ENCODE results near the gene HMGN1. TPM values are rescaled to one million over a fixed set of nuclear protein-coding genes. Genes with fewer than 3 reads are reported as not detected.

The HMGN1 gene
- total and polyA plus RNA-seq, 9 donors: 70.2 to 209 (median 145) TPM

DNA sequence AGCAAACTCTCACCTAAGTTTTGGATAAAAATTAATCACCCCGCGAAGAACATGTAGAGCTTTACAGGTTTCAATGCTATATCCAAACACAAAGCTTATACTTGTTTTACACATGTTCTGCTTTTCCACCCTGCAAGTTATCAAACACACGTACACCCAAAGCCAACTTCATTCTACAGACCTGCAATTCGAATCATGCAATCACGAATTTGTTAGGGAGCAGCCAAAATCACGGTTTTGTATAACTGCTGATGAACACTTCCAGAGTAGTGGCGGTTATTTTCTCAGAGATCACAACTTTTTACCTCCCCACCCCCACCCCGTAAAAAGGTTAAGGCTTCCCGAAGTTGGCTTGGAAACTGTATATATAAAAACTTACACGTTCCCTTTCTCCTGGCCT, 1.4 kb downstream of the HMGN1 start:
- H3K27ac ChIP-seq: no peak overlapping the region
- no peaks in the 10 kb centered on the region for H3K36me3 ChIP-seq
- WGBS, 3 donors: 13 to 16% (median 13%) methylated on average over 10 of the region's 10 CpGs
- peak overlapping the region; percentile 53 for H3K4me3 ChIP-seq
- H3K27me3 ChIP-seq: no peaks in the 10 kb centered on the region
- intact Hi-C loops (cut with DNase I): loop anchor here in 2 of 4 donors (5.0 kb wide), 1 partner anchor 40 kb away; no protein-coding TSS in a partner anchor
- no peak for DNase-seq
- peaks cover 3% of the 10 kb centered on the region for H3K4me1 ChIP-seq (ENCODE audit: insufficient read depth)
- TF ChIP-seq, protein P1, sequence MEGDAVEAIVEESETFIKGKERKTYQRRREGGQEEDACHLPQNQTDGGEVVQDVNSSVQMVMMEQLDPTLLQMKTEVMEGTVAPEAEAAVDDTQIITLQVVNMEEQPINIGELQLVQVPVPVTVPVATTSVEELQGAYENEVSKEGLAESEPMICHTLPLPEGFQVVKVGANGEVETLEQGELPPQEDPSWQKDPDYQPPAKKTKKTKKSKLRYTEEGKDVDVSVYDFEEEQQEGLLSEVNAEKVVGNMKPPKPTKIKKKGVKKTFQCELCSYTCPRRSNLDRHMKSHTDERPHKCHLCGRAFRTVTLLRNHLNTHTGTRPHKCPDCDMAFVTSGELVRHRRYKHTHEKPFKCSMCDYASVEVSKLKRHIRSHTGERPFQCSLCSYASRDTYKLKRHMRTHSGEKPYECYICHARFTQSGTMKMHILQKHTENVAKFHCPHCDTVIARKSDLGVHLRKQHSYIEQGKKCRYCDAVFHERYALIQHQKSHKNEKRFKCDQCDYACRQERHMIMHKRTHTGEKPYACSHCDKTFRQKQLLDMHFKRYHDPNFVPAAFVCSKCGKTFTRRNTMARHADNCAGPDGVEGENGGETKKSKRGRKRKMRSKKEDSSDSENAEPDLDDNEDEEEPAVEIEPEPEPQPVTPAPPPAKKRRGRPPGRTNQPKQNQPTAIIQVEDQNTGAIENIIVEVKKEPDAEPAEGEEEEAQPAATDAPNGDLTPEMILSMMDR (IDR thresholded peaks at IDR 0.05): no peak
- no peak for TF ChIP-seq POLR2A (IDR thresholded peaks at IDR 0.05)
- no peaks in the 10 kb centered on the region for H3K9me3 ChIP-seq

DNA sequence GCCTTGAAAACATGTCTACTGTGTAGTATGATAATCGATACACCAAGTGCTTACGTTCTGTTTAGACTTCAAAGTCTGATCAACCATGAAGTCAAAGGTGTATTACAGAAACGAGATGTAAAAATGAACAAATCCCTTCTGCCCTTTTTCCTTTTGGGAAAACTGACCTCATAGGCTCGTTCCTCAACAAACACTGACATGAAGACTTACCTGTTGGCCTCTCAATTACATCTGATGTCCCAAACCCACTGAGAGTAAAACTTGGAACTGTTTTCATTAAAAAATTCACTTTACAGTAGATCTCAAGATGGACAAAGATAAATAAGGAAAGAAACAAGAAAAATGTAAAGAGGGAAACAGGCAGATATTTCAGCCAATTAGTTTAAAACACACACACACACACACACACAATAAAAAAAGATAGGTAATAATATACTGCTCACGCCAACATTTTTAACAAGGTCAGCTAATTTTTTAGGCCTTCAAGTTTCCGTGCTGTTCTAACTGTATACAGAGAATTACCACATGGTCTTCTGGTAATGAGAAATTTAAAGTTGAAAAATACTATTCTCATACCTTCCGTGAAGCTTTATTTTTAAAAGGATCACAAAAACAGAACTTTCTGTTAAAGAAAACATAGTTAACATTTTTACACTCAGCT, 2.1 kb downstream of the HMGN1 start:
- TF ChIP-seq EP300 (IDR thresholded peaks at IDR 0.05): no peak
- TF ChIP-seq, protein P1 (IDR thresholded peaks at IDR 0.05): no peak
- TF ChIP-seq POLR2A (IDR thresholded peaks at IDR 0.05): no peak
- Histone ChIP-seq H3K9me3 (no peaks in the 10 kb centered on the region), H3K27ac (no peak overlapping the region), H3K36me3 (no peaks in the 10 kb centered on the region), H3K27me3 (no peaks in the 10 kb centered on the region), H3K4me3 (no peak overlapping the region), H3K4me1 (ENCODE audit: insufficient read depth) (peaks cover 3% of the 10 kb centered on the region)
- intact Hi-C loops (cut with DNase I): loop anchor here in 2 of 4 donors (5.0 kb wide), 1 partner anchor 40 kb away; no protein-coding TSS in a partner anchor
- no peak for DNase-seq
- 46 to 55% (median 51%) methylated on average over 7 of the region's 7 CpGs for WGBS, 3 donors

DNA sequence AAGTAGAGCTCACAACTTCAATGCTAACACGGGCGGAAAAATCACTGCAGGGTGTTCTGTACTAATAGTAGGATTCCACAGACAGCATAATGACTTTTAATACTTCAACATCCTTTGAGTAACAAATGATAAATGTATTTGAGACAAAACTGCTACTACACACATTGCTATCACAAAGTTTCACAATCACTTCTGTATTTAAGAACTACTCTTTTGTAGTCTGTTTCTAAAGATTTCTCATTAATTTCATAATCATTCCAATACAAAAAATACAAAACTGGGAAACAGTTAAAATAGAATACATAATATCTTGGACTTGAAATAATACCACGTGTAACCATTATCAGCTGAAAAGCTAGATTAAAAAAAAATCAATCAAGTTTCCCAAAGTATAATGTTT, 2.7 kb downstream of the HMGN1 start:
- TF ChIP-seq, protein P1 (IDR thresholded peaks at IDR 0.05): no peak
- TF ChIP-seq POLR2A (IDR thresholded peaks at IDR 0.05): no peak
- no peak for TF ChIP-seq EP300 (IDR thresholded peaks at IDR 0.05)
- Histone ChIP-seq H3K27ac (no peak overlapping the region), H3K9me3 (no peaks in the 10 kb centered on the region), H3K4me1 (ENCODE audit: insufficient read depth) (peaks cover 3% of the 10 kb centered on the region), H3K4me3 (no peak overlapping the region), H3K27me3 (no peaks in the 10 kb centered on the region), H3K36me3 (no peaks in the 10 kb centered on the region)
- 38 to 42% (median 40%) methylated on average over 3 of the region's 3 CpGs for WGBS, 3 donors
- intact Hi-C loops (cut with DNase I): loop anchor here in 2 of 4 donors (5.0 kb wide), 1 partner anchor 41 kb away; no protein-coding TSS in a partner anchor
- no peak for DNase-seq

DNA sequence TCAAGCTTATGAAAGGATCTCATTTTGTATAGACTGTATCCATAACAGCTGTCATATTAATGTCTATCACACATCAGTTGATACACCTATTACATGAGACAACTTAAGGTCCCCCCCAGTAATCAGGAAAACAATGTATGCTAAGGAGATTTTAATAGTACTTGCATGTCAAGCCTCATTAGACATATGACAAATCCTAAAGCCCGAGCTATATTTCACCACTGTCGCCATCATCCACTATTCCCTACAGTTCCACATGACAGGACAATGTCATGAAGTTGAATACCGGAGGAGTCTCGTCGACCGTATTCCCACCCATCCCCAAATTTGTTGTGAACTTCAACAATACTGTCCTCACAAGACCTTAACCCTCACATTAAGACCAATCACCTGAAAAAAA, 3.4 kb downstream of the HMGN1 start:
- no peak overlapping the region for H3K4me3 ChIP-seq
- no peak overlapping the region for H3K27ac ChIP-seq
- no peak for TF ChIP-seq POLR2A (IDR thresholded peaks at IDR 0.05)
- H3K36me3 ChIP-seq: no peaks in the 10 kb centered on the region
- H3K4me1 ChIP-seq (ENCODE audit: insufficient read depth): peaks cover 3% of the 10 kb centered on the region
- intact Hi-C loops (cut with DNase I): loop anchor here in 2 of 4 donors (5.0 kb wide), 1 partner anchor 42 kb away; no protein-coding TSS in a partner anchor
- no peaks in the 10 kb centered on the region for H3K9me3 ChIP-seq
- no peak for DNase-seq
- no peaks in the 10 kb centered on the region for H3K27me3 ChIP-seq
- WGBS, 3 donors: 85 to 93% (median 86%) methylated on average over 6 of the region's 6 CpGs

DNA sequence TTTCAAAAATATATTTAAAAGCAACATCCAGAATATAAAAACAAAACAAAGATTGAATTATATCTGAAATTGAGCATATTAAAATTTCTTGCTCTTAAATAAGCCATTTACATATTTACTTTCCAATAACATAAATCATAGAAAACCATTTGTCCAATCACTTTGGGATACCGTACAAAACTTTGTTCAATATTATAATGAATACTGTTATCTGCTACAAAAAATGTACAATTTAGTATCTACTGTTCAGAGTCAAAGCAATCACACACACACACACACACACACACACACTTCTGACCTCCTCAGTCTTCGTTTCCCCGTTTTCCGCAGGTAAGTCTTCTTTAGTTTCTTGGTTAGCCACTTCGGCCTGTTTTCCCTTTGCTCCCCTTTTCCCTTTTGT, 4.0 kb downstream of the HMGN1 start:
- Histone ChIP-seq H3K27ac (no peak overlapping the region), H3K9me3 (no peaks in the 10 kb centered on the region), H3K4me3 (no peak overlapping the region), H3K27me3 (no peaks in the 10 kb centered on the region), H3K4me1 (ENCODE audit: insufficient read depth) (peaks cover 3% of the 10 kb centered on the region), H3K36me3 (no peaks in the 10 kb centered on the region)
- TF ChIP-seq, protein P1 (IDR thresholded peaks at IDR 0.05): no peak
- TF ChIP-seq POLR2A (IDR thresholded peaks at IDR 0.05) (no peak), EP300 (IDR thresholded peaks at IDR 0.05) (no peak)
- no peak for DNase-seq
- 83 to 86% (median 85%) methylated on average over 5 of the region's 5 CpGs for WGBS, 3 donors
- intact Hi-C loops (cut with DNase I): loop anchor here in 2 of 4 donors (5.0 kb wide), 1 partner anchor 42 kb away; no protein-coding TSS in a partner anchor

Data from ovary (tissue), 9 donors.